ENCODE results near the gene SERPINF2. TPM values are rescaled to one million over a fixed set of nuclear protein-coding genes. Genes with fewer than 3 reads are reported as not detected.

Gene SERPINF2
- total RNA-seq (2022) (59.9 and 63.8 TPM in 2 replicates), Bru-seq, nascent RNA (percentile 59 among the genes with signal in this experiment), BruChase-seq, experiment 1, labeled RNA remaining after a 2-hour chase (percentile 64 among the genes with signal in this experiment), BruChase-seq, experiment 2, labeled RNA remaining after a 6-hour chase (percentile 80 among the genes with signal in this experiment)
- long read RNA-seq, transcript SERPINF2-201 (10 exons, 2,284 nt), result major isoform, 80 of 106 reads
- long read RNA-seq, partial matches to known transcripts, result 14 of 106 reads
- long read RNA-seq, other reads (novel, unspliced or antisense), result 11 of 106 reads

DNA sequence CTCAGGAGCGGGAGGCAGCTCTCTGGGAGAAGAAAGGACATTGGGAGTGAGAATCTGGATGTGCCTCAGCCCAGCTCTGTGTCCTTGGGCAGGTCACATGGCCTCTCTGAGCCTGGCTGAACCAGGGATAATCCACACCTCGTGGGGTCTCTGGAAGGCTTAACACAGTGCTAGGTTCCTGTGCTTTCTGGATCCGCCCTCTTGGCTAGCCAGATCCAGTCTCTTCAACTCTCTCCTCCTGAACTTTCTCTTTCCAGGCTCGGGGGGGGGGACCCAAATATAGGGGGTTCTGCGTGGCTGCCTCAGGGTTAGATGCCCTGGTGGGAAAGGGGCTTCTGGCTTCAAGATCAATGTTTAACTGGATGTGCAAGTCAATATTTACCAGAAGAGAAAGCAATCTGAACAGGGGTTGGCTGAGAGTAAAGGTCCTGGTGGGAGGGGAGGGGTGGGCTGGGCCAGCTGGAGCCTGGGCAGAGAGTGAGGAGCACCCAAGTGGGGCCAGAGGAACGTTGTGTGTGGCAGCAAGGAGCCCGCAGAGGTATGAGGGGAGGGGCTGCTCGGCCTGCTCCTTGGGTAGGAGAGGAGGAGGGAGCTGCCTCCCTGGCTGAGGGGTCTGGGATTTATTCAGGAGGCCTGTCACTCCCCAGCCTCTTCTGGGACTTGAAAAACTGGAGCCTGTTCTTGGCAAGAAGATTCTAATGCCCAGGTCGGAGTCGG lies at the start of gene SERPINF2:
Gene SERPINF2 (plus strand): TSS at position 501 of the 717 bp plus-strand sequence. CDS start 2,125 bp downstream, outside the sequence.
- ChIA-PET POLR2A (interaction anchor here (0.9 to 1.5 kb wide), 2 partner anchors 13 to 26 kb away, joined by 3 to 13 read pairs; no protein-coding TSS in a partner anchor), CTCF (interaction anchor here (1.0 kb wide), 1 partner anchor 41 kb away, joined by 3 read pairs; no protein-coding TSS in a partner anchor)
- Mint-ChIP-seq H3K4me1 (ENCODE audit: low read depth, unreplicated experiment) (peaks cover 16% of the 10 kb centered on the region), H3K36me3 (ENCODE audit: insufficient read depth, unreplicated experiment) (no peaks in the 10 kb centered on the region), H3K4me3 (ENCODE audit: unreplicated experiment) (peak within 1 kb of the TSS; percentile 63), H3K27ac (ENCODE audit: unreplicated experiment) (peak within 1 kb of the TSS; percentile 60), H3K9me3 (ENCODE audit: unreplicated experiment) (no peaks in the 10 kb centered on the region), H3K27me3 (ENCODE audit: insufficient read depth, unreplicated experiment) (no peaks in the 10 kb centered on the region)
- Histone ChIP-seq H3K4me1 (peaks cover 20% of the 10 kb centered on the region), H3K4me3 (ENCODE audit: low read depth, low read length) (peak within 1 kb of the TSS; percentile 34), H3K9me3 (no peaks in the 10 kb centered on the region), H3K27me3 (replicated peaks; ENCODE audit: control insufficient read depth, insufficient read depth, low read length) (no peaks in the 10 kb centered on the region), H3K36me3 (ENCODE audit: control insufficient read depth, insufficient read depth, low read length) (peaks cover 7% of the 10 kb centered on the region)
- TF ChIP-seq, protein P1, sequence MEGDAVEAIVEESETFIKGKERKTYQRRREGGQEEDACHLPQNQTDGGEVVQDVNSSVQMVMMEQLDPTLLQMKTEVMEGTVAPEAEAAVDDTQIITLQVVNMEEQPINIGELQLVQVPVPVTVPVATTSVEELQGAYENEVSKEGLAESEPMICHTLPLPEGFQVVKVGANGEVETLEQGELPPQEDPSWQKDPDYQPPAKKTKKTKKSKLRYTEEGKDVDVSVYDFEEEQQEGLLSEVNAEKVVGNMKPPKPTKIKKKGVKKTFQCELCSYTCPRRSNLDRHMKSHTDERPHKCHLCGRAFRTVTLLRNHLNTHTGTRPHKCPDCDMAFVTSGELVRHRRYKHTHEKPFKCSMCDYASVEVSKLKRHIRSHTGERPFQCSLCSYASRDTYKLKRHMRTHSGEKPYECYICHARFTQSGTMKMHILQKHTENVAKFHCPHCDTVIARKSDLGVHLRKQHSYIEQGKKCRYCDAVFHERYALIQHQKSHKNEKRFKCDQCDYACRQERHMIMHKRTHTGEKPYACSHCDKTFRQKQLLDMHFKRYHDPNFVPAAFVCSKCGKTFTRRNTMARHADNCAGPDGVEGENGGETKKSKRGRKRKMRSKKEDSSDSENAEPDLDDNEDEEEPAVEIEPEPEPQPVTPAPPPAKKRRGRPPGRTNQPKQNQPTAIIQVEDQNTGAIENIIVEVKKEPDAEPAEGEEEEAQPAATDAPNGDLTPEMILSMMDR (IDR thresholded peaks at IDR 0.05; ENCODE audit: insufficient read depth in 1 of 2, low read depth in 1 of 2, low read length in 1 of 2, severe bottlenecking in 1 of 2, unreplicated experiment in 1 of 2), result no peak
- DNase-seq, result peak; percentile 59 to 72
- no TSS peak for BruUV-seq (replicated peaks)
- intact Hi-C loops (cut with micrococcal nuclease; ENCODE audit: unreplicated experiment), result no loop called here

DNA sequence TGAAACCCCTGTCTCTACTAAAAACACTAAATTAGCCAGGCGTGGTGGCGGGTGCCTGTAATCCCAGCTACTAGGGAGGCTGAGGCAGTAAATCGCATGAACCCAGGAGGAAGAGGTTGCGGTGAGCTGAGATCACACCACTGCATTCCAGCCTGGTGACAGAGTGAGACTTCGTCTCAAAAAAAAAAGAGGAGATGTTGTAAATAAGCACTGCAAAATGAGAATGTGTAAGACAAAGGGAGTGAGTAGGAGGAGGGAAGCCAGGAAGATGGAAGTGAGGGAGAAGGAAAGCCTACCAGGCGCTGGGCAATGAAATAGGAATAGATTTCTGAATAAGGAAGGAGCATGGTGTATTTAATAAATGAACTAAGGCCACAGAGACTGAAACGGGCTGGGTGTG lies 49.3 kb upstream of the SERPINF2 start:
- Mint-ChIP-seq H3K4me1 (ENCODE audit: low read depth, unreplicated experiment) (no peaks in the 10 kb centered on the region), H3K36me3 (ENCODE audit: insufficient read depth, unreplicated experiment) (no peaks in the 10 kb centered on the region), H3K9me3 (ENCODE audit: unreplicated experiment) (peaks cover 8% of the 10 kb centered on the region), H3K4me3 (ENCODE audit: unreplicated experiment) (no peak overlapping the region), H3K27ac (ENCODE audit: unreplicated experiment) (no peak overlapping the region), H3K27me3 (ENCODE audit: insufficient read depth, unreplicated experiment) (no peaks in the 10 kb centered on the region)
- Histone ChIP-seq H3K36me3 (ENCODE audit: control insufficient read depth, insufficient read depth, low read length) (no peaks in the 10 kb centered on the region), H3K4me3 (ENCODE audit: low read depth, low read length) (no peak overlapping the region), H3K4me1 (peaks cover 5% of the 10 kb centered on the region; the same call in 1 of the 2 replicates), H3K27me3 (replicated peaks; ENCODE audit: control insufficient read depth, insufficient read depth, low read length) (no peaks in the 10 kb centered on the region), H3K9me3 (no peaks in the 10 kb centered on the region)
- DNase-seq, result no peak
- CTCF ChIA-PET, result no interaction called here
- POLR2A ChIA-PET, result no interaction called here
- TF ChIP-seq, protein P1 (IDR thresholded peaks at IDR 0.05; ENCODE audit: insufficient read depth in 1 of 2, low read depth in 1 of 2, low read length in 1 of 2, severe bottlenecking in 1 of 2, unreplicated experiment in 1 of 2), result no peak
- no TSS peak for BruUV-seq (replicated peaks)
- intact Hi-C loops (cut with micrococcal nuclease; ENCODE audit: unreplicated experiment), result no loop called here

DNA sequence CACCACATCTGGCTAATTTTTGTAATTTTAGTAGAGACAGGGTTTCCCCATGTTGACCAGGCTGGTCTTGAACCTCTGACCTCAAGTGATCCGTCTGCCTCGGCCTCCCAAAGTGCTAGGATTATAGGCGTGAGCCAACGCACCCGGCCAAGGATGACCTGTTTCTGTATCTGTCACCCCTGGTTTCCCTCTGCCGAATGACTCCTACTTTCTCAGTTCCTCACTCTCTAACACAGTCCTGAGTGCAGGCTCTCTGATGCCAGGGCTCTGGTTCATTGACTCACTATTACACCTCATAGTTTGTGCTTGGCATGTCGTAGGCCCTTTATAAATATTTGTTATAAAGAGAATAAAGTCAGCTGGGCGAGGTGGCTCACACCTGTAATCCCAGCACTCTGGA lies 47.3 kb upstream of the SERPINF2 start:
- no peaks in the 10 kb centered on the region for H3K36me3 Mint-ChIP-seq (ENCODE audit: insufficient read depth, unreplicated experiment)
- Histone ChIP-seq H3K27me3 (replicated peaks; ENCODE audit: control insufficient read depth, insufficient read depth, low read length) (no peaks in the 10 kb centered on the region), H3K4me3 (ENCODE audit: low read depth, low read length) (no peak overlapping the region), H3K4me1 (peaks cover 5% of the 10 kb centered on the region; the same call in 1 of the 2 replicates), H3K9me3 (no peaks in the 10 kb centered on the region), H3K36me3 (ENCODE audit: control insufficient read depth, insufficient read depth, low read length) (no peaks in the 10 kb centered on the region)
- DNase-seq, result no peak
- H3K4me3 Mint-ChIP-seq (ENCODE audit: unreplicated experiment), result no peak overlapping the region
- H3K27ac Mint-ChIP-seq (ENCODE audit: unreplicated experiment), result no peak overlapping the region
- peaks cover 7% of the 10 kb centered on the region for H3K9me3 Mint-ChIP-seq (ENCODE audit: unreplicated experiment)
- BruUV-seq (replicated peaks), result no TSS peak
- ChIA-PET CTCF (no interaction called here), POLR2A (no interaction called here)
- H3K4me1 Mint-ChIP-seq (ENCODE audit: low read depth, unreplicated experiment), result no peaks in the 10 kb centered on the region
- intact Hi-C loops (cut with micrococcal nuclease; ENCODE audit: unreplicated experiment), result no loop called here
- TF ChIP-seq, protein P1 (IDR thresholded peaks at IDR 0.05; ENCODE audit: insufficient read depth in 1 of 2, low read depth in 1 of 2, low read length in 1 of 2, severe bottlenecking in 1 of 2, unreplicated experiment in 1 of 2), result no peak
- no peaks in the 10 kb centered on the region for H3K27me3 Mint-ChIP-seq (ENCODE audit: insufficient read depth, unreplicated experiment)
